Endothelial cell of hepatic sinusoid (primary cell): ENCODE data around the gene RWDD4.

ENCODE experiments used
- in situ Hi-C: cut with HindIII; loops from 2 replicates; pipeline ENCODE4 v1.10.0; 2017; ENCODE audit warnings: low sequenced_read_pairs

RWDD4 gene

DNA sequence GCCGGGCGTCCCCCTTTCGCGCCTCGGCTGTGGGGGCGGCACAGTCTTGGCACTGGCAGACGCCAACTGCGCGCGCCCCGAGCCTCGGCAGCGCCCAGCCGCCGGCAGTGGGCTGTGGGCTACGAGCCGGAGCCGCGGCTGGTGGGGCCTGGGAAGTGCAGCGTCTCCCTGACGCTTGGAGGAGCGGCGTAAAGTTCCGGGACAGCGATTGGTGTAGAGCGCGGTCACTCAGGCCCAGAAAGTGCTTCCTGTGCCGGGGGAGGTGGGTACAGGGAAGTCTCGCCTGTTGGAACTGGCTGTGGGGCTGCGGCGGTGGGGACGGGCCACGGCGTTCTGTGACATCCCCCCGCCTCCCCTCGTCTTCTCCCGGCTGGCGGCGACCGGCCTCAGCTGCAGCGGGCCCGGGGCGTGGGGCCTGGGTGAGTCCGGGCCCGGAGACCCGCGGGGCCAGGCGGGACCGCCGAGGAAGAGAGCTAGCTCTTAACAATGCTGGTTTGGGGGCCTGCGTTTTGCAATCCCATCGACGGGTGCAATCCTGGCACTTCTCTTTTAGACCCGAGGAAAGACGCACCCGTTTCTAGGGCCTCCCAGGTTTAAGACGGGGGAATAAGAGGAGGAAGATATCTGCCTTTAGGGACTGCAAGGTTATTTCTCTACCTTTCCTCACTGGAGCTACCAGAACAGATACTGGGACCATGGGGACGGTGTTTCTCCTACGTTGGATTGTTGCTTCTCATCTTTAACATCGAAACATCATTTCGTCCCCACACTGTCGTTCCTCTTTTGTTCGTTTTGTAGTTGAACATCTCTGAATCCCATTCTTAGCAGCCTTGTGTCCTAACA, at the start of gene RWDD4, which contains the start of gene TRAPPC11:
Gene RWDD4, minus strand, starts transcription at position 157 of the 843 bp plus-strand sequence. CDS start 233 bp downstream, outside the sequence.
Gene TRAPPC11, plus strand, starts transcription at position 265 of the 843 bp plus-strand sequence. CDS start 4,575 bp downstream, outside the sequence.
- in situ Hi-C loops = no loop called here

DNA sequence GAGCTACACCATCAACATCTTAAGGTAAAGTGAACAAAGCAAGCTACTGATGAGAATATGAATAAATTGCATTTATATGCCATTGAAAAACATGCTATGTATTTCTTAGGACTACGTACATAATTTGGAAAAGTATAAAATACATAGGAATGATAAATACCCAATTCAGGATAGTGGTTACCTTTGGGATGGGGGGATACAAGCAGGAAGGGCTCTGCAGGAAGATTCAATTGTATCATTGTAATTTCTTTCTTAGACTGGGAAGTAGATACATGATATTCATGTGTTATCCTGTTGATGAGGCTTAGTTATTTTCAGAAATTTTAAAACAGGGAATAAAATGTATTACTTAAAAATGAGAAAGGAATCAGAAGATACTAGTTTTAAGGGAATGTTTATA, 43.5 kb upstream of the RWDD4 start:
- in situ Hi-C loops = no loop called here

DNA sequence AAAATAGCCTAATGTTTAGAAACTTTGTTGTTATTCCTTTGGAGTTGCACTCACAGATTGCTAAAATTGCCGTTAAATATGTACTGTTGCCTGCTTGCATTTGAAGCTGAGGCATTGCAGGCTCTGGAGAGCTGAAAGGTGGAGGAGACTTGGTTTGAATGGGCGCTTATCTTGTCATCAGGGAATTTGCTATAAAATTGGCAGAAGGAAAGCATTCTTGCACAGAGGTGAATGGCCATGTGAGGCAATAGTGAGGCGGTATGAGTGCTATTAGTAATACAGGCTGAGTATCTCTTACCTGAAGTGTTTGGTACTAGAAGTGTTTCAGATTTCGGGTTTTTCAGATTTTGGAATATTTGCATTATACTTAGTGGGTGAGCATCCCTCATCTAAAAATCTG, 41.4 kb upstream of the RWDD4 start:
- in situ Hi-C loops = no loop called here

DNA sequence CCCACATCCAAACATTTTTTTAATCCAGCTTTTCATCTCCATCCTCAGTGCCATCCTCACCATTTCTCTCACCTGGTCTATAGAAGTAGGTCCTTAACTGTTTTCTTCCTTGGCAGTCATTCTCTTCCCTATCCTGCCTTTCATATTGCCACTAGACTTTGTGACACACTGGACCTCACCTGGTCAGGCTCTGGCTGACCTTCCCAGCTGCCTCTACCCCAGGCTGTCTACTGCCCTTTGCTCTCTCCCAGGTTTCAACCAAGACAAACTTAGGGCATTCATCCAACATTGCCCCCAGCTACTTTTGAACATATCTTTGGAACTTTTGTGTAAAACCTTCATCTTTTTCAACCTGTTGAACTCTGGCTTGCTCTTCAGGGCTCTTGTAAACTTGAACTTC, 39.9 kb upstream of the RWDD4 start:
- in situ Hi-C loops = no loop called here

DNA sequence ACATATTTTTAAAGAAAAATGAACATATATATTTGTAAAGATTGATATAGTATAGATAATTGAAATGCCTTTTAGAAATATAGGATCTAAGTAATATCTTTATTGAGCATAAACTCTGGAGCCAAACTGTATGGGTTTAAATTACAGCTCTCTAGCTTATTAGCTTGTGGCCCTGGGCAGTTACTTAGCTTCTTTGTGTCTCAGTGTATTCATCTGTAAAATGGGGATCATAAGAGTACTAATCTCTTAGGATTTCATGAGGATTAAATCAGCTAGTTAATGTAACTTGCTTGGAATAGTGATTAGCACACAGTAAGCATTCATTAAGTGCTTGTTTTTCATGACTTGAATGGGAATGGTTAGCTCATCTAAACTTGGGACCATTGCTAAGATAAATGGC, 32.9 kb upstream of the RWDD4 start:
- in situ Hi-C loops = no loop called here

DNA sequence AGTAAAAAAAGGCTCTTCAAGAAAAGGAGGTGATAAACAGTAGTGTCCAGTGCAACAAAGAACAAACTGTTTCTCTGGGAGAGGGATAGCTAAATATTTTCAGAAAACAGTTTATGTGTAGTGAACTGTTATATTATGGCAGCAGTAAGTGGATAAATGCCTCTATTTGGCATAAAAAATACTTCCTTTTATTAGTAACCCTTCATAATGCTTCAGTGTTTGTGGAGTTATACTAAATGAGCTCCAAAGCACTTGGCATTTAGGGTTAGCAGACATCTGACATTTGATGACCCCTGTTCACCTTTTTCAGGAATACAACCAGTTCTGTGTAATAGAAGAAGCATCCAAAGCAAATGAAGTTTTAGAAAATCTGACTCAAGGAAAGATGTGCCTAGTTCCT, 32.0 kb upstream of the RWDD4 start:
- in situ Hi-C loops = no loop called here

DNA sequence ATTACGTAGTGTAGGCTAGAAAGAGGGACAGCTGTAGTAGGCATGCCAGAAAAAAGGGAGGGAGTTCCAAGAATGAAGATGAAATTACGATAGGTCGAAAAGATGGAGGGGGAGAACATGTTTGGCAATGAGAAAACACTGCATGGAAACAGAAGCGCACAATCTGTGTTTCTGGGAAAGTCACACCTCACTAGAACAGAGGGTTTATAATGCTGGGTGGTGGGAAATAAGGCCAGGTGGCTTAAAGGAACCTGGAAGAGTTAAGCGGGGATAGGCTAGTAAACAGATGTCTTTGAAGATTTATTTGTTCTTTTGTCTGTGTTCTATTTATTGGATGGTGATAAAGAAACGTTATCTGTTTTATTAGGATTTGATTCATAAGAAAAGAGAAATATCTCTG, 29.2 kb upstream of the RWDD4 start:
- in situ Hi-C loops = no loop called here

DNA sequence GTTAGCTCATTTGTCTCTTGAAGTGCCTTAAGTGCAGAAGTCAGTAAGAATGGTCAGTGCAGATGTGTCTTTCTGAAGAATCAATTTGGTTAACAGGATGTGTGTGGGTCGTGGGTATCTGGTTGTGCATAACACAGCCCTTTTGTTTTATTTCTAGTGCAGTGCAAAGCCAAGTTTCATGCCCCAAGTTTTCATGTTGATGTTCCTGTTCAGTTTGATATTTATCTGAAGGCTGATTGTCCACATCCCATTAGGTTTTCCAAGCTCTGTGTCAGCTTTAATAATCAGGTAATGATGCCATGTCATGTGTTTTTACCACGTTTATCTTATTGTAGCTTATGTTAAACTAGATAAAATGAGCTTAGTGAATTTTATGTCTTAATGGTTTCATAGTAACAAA, 27.5 kb upstream of the RWDD4 start:
- in situ Hi-C loops = no loop called here

DNA sequence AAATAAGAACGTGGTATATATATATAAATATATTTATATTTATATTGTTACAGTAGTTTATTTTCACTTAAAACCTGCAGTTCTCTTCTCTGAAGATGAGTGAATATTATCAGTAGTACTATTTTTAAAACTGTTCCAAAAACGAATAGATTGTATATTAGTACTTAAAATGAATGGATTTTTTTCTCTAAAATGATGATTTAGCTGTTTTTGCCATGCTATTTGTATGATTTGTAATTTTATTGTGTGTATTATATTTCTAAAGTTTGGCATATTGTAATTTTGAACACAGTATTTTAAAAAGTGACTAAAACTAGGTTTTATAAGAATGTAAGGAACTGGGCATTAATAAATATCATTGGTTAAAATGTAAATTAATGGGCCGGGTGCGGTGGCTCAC, 22.1 kb upstream of the RWDD4 start:
- in situ Hi-C loops = no loop called here

DNA sequence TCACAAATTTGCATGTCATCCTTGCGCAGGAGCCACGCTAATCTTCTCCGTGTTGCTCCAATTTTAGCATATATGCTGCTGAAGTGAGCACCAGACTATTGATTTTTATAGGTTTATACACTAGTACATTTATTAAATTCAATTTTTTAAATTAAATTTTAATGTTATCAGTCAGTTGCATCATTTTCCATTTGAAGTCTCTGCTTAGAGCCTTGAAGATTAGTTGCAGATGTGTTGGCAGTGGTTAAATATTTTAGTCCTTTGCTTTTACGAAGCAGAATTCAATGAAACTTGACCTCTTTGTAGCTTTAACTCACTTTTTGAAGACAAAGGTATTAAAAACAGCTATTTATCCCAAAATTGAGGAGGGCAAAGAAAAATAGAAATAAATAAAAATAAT, 16.6 kb upstream of the RWDD4 start:
- in situ Hi-C loops = no loop called here

DNA sequence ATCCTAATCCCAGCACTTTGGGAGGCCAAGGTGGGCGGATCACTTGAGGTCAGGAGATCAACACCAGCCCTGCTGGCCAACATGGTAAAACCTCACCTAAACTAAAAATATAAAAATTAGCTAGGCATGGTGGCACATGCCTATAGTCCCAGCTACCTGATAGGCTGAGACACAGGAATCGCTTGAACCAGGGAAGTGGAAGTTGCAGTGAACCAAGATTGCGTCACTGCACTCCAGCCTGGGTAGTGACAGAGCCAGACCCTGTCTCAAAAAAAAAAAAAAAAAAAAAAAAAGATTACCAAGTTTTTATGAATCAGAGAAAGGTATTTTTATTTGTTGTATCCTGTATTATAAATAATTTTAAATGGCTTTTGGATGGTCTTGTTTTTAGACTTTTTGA, 15.2 kb upstream of the RWDD4 start:
- in situ Hi-C loops = no loop called here

DNA sequence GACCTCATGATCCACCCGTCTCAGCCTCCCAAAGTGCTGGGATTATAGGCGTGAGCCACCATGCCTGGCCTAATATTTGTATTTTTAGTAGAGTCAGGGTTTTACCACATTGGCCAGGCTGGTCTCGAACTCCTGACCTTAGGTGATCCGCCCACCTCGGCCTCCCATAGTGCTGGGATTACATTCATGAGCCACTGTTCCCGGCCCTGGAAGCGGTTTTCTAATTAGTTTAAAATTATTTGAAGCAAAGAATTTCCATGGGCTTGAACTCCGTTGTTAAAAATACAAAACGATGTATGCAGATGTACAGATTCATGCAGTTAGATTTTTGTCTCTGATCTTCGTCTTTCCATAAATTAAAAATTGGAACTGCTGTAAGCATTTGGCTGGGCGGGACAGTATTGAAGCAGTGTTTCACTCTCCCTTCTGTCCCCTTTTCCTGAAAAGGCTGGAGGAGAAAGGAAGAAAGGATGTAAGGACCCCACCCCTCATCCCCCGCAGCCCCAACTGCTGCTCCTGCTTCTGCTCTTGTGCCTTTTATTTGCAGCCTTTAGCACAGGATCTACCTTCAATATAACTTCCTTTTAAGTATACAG, 12.1 kb upstream of the RWDD4 start:
- in situ Hi-C loops = no loop called here

DNA sequence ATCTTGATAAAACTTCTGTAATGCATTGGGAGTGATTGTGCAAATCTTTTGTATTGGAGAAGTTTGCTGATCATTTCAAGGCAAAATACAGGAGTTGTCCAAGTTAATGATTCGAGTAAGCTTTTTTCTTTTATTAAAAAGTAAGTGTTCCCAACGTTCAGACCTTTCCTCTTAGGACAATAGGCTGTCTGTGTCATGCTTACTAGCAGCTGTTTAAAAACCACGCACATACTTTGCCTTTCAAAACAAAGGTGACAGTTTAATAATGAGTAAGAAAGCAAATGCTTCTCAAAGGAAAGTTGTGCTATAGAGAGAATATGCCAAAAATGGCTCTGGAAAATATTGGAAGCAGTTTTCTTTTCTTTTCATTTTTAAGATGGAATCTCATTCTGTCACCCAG, 11.3 kb upstream of the RWDD4 start:
- in situ Hi-C loops = no loop called here

DNA sequence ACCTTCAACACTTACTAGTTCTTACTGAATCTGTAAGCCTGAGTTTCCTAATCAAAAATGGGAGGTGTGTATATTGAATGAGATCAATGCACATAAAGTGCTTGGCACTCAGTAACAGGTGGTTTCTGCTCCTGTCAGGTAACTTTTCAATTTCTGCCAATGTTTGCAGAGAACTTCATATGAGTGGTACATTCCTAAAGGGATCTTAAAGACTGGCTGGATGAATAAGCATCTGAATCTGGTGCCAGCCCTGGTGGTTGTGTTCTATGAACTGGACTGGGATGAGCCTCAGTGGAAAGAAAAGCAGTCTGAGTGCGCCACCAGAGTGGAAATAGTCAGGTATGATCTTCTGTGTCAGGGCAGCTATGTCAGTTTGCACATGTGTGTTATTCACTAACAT, 7.1 kb upstream of the RWDD4 start:
- in situ Hi-C loops = no loop called here

DNA sequence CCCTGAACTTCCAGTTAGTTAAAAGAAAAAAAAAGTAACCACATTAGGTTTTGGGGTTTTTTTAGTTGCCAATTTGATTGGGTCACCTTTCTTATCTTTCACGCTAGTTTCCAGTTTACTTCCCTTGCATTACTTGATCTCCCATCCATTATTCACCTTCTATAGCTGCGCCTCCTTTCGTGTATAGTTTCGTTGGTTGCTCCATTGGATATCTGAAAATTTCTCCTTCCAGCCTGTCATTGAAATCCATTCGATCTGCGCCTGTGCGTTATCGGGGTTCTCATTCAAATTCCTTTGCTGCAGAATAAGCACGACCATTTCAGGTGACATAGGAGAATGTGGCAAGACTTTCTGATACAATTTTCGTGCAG, 872 bp upstream of the RWDD4 start:
- in situ Hi-C loops = loop anchor here (5.0 kb wide), 1 partner anchor 38 kb away; no protein-coding TSS in a partner anchor

DNA sequence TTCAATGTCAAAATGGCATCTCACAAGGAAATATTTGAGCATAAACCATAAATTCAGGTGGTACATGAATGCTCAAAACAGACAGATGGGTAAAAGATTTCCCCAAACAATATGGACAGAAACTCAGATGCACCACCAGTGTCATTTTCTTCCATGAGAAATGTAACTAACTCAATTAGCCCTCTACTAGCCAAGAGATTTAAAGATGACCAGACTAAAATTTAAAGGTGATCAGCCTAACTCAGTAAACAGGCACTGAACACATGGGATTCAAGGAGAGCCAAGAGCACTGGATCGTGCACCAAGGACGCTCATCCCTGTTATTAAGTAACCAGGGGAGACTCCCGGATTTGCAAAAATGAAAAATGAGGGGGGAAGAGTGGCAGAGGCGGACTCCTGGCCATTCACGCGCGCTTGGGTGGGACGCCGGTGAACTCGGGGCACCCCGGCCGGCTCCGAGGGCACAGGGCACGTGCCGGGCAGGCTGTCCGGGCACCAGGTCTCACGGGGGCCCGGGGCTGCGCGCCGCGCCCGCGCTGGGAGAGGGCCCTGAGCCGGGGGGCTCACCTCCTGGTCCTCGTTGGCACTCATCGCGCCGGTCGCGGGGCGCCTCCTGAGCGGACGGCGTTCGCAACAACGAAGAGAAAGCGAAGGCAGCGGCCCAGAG, 490 bp downstream of the RWDD4 start:
- in situ Hi-C loops = no loop called here

DNA sequence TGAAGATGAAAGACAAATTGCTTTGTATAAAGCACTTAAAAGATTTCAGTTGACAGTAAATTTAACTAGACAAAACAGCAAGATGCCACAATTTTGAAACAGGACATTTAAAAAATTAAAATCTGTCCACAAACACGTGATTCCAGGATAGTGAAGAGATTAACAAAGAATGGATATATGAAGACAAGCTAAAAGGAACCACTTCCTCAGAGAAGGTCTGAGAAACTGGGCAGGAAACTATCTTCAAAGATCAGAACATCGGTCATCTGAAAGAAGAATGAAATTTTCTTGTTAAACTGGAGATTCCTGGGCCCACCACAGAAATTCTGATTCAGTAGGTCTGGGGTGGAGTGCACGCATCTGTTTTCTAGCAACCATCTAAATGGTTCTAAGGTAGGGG, 1.4 kb downstream of the RWDD4 start:
- in situ Hi-C loops = no loop called here

DNA sequence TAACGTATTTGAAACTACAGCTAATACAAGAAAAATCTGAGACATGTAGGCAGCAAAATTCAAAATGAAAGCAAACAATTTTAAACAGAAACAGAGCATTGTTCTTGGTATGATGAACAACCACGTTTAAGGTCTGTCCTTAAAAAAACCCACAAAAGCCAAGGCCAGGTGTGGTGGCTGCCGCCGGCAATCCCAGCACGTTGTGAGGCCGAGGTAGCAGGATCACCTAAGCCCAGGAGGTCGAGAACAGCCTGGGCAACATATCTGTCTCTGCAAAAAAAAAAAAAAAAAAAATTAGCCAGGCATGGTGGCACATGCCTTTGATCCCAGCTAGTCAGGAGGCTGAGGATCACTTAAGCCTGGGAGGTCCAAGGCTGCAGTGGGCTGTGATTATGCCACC, 13.7 kb downstream of the RWDD4 start:
- in situ Hi-C loops = no loop called here

DNA sequence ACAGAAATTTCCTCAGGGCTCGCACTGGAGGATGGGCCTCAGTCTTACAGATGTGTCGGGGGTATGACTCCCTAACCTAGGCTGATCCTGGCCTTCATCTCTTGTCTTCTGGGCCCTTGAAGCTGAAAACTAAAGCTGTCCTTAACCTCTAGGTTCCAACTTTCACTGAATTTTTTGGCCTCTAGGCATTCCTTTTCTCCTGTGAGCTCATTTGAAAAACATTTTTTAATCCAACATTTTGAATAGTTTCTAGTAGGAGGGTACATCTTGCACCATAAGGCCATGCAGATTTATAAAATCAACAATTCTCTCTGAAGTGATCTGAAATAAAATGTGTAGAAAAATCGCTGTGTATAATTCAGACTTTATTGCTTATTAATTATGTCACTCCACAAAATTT, 19.7 kb downstream of the RWDD4 start:
- in situ Hi-C loops = no loop called here

DNA sequence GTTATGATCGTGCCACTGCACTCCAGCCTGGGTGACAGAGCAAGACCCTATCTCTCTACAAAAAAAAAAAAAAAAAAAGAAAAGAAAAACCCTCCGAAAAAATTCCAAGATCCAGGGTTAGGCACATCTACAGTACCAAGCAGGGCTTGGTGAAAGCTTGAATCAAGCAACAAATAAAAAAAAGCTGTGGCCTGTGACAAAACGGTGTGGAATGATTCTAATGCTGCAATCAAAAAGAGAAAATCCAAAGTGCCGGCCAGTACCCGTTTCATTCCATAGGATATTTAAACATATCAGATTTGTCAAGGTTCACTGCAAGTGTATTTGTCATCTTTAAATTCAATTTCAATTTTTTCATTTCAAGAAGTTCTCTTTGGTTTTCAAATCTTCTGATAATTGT, 20.5 kb downstream of the RWDD4 start:
- in situ Hi-C loops = no loop called here

DNA sequence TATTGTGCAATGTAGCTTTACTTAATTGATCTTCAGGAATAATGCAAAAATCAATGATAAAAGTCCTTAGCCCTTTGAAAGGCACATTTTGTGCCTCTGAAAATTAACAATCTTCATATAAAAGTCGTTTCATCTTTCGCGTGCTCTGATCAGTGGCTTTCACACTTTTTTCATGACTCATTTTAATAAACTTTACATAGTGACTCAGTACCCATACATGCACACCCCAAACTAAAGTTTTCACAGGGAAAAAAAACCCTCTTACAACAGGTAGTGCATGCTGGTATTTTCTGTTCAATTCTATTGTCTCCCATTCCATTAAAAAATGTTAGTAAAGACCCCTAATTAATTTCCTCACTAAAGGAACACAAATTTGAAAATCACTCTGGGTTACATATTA, 21.5 kb downstream of the RWDD4 start:
- in situ Hi-C loops = no loop called here

DNA sequence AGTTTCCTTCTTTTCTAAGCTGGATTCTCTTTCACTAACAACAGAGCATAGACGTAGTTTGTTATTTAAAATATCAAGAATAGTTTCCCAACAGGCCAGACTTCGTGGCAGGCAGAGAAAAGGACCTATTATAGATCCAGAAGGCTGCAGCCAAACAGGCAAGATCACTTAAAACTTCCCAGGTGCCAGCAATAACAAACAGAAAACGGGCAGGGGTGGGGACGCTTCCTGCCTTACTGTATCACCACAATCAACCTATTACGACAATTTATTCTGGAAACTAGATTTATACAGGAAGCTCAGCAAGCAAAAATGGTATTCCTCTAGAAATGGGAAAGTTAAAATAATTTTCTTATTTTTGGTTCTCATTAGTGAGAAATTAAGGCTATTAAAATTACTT, 22.1 kb downstream of the RWDD4 start:
- in situ Hi-C loops = no loop called here
